ENCODE measurements around the gene CENPN. TPM values are rescaled to one million over a fixed set of nuclear protein-coding genes. Genes with fewer than 3 reads are reported as not detected.

CENPN gene
- total RNA-seq, 1 experiment from 2014 or later: 78.6 TPM

DNA sequence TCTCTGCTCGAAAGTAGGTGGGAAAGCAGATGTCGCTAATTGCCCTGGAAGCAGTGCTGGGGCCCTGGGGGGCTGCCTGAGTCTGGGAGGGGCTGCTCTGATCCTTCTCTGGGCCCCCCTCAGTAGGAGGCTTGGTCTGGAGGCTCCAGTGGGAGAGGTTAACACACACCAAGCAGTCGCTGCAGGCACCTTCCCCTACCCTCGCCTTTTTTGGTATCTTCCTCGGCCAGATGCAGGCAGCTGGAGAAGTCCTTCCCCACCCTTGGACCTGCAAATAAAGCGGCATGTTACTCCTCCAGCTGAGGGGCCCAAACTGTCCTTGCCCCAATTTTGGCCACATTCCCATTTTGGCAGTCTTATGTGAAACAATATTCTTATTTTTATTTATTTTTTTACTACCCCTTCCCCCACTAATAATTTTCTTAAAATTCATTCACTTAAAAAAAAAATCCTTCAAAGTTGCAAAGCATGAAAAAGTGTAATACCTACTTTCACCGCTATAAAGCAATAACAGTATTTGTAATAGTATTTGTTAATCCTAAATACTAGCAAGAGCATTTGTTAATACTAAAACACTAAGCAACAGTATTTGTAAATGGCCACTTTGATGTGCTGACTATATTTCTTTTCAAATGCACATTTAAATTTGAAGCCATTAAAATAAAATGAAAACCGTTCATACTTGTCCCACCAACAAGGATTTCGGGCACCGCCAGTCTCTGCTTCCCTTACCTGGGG lies 55.0 kb downstream of the CENPN start:
- Histone ChIP-seq H2BK15ac (ENCODE audit: low read depth, low read length) (no peak overlapping the region), H3K9me3 (ENCODE audit: control insufficient read depth, low read depth, low read length) (no peaks in the 10 kb centered on the region), H3K4me1 (ENCODE audit: insufficient read depth, low read length) (no peaks in the 10 kb centered on the region; the same call in 1 of the 2 replicates), H4K91ac (ENCODE audit: insufficient read length, low read depth, low read length) (no peak overlapping the region), H2BK5ac (ENCODE audit: insufficient read length, low read length) (no peak overlapping the region), H3K79me1 (ENCODE audit: insufficient read depth, low read depth, low read length, poor library complexity, severe bottlenecking) (no peaks in the 10 kb centered on the region), H3K4ac (ENCODE audit: low read depth, low read length) (no peak overlapping the region), H2BK12ac (ENCODE audit: insufficient read length, low read depth, low read length) (no peak overlapping the region), H3K56ac (ENCODE audit: insufficient read length, low read depth, low read length) (no peak overlapping the region), H3K4me2 (ENCODE audit: insufficient read depth, insufficient read length, low read length) (no peak overlapping the region), H4K8ac (replicated peaks; ENCODE audit: insufficient read length, low read depth, low read length) (no peak overlapping the region), H2BK20ac (ENCODE audit: low read depth, low read length, poor library complexity, severe bottlenecking) (no peak overlapping the region), H3K79me2 (ENCODE audit: insufficient read depth, low read length) (no peaks in the 10 kb centered on the region), H2AK5ac (ENCODE audit: insufficient read length, low read length) (no peak overlapping the region), H3T11ph (ENCODE audit: low read length) (no peak overlapping the region), H3K27me3 (ENCODE audit: insufficient read depth, low read length) (no peaks in the 10 kb centered on the region), H3K18ac (ENCODE audit: insufficient read length, low read depth, low read length) (no peak overlapping the region), H2AFZ (ENCODE audit: low read length) (no peak overlapping the region), H3K14ac (ENCODE audit: insufficient read depth, low read length) (no peak overlapping the region), H4K20me1 (ENCODE audit: control insufficient read depth, insufficient read depth, insufficient read length) (no peaks in the 10 kb centered on the region), H4K5ac (ENCODE audit: insufficient read length, low read depth, low read length) (no peak overlapping the region), H3K23me2 (ENCODE audit: insufficient read length, low read depth, low read length, poor library complexity, severe bottlenecking) (no peaks in the 10 kb centered on the region), H2BK120ac (ENCODE audit: low read depth, low read length, poor library complexity, severe bottlenecking) (no peak overlapping the region), H3K9ac (ENCODE audit: extremely low read depth, insufficient read length, low read length) (no peak overlapping the region), H3K27ac (ENCODE audit: insufficient read length, low read depth, low read length) (no peak overlapping the region), H3K23ac (ENCODE audit: insufficient read length, low read depth, low read length) (no peak overlapping the region)
- peaks cover 14 to 22% of the 10 kb centered on the region in 2 experiments for H3K4me1 Mint-ChIP-seq
- peak overlapping the region in 1 of 3 experiments; percentile 72; a peak in 1 of 7 replicates for H3K27ac Mint-ChIP-seq
- peak; percentile 39 for DNase-seq
- no peaks in the 10 kb centered on the region for H3K9me3 Mint-ChIP-seq
- H3K27me3 Mint-ChIP-seq (ENCODE audit: low read depth): no peaks in the 10 kb centered on the region; the same call in 1 of the 2 replicates
- H3K36me3 Mint-ChIP-seq (ENCODE audit: insufficient read depth in 1 of 3, low read depth in 3 of 3): no peaks in the 10 kb centered on the region
- TF ChIP-seq, protein P1, sequence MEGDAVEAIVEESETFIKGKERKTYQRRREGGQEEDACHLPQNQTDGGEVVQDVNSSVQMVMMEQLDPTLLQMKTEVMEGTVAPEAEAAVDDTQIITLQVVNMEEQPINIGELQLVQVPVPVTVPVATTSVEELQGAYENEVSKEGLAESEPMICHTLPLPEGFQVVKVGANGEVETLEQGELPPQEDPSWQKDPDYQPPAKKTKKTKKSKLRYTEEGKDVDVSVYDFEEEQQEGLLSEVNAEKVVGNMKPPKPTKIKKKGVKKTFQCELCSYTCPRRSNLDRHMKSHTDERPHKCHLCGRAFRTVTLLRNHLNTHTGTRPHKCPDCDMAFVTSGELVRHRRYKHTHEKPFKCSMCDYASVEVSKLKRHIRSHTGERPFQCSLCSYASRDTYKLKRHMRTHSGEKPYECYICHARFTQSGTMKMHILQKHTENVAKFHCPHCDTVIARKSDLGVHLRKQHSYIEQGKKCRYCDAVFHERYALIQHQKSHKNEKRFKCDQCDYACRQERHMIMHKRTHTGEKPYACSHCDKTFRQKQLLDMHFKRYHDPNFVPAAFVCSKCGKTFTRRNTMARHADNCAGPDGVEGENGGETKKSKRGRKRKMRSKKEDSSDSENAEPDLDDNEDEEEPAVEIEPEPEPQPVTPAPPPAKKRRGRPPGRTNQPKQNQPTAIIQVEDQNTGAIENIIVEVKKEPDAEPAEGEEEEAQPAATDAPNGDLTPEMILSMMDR (conservative IDR thresholded peaks at IDR 0.05): 0 out of 3 replicates have a peak, but pooled peaks have one; percentile 26
- no peak overlapping the region for H3K4me3 Mint-ChIP-seq
- WGBS (ENCODE audit: extremely low coverage, insufficient read length, low lambda C conversion rate): no CpG with 5 or more reads among the region's 10 CpGs
